Gastroesophageal sphincter (tissue), 3 donors: ENCODE data around the gene PSD4.

Experiments used
- CTCF ChIP-seq, 4 experiments: fragments of 200-600 bp in 2 of 4; fragments of 450-650 bp in 2 of 4; sonication (generic) in 1 of 4; IDR thresholded peaks; one replicate each; pipeline ENCODE4 v1.5.1; 2017 to 2019; ENCODE audit warnings: antibody characterized with exemption in 4 of 4, mild to moderate bottlenecking in 2 of 4, moderate library complexity in 2 of 4
- EP300 ChIP-seq: sonication (generic); formaldehyde crosslinking; IDR thresholded peaks from one replicate; pipeline ENCODE4 v1.6.1; 2017; ENCODE audit warnings: antibody characterized with exemption, mild to moderate bottlenecking
- POLR2A ChIP-seq, 2 donors: fragments of 450-650 bp; IDR thresholded peaks; one replicate each; pipeline ENCODE4 v1.6.1; 2017; ENCODE audit warnings: antibody characterized with exemption in 2 of 2, mild to moderate bottlenecking in 2 of 2, moderate library complexity in 1 of 2
- POLR2AphosphoS5 ChIP-seq: sonication (generic); formaldehyde crosslinking; IDR thresholded peaks from one replicate; pipeline ENCODE4 v1.6.1; 2017; ENCODE audit warnings: antibody characterized with exemption

GRCh38 chr2:113218283-113219091, 44.7 kb downstream of the PSD4 start:
- TF ChIP-seq CTCF (IDR thresholded peaks at IDR 0.05) (no peak), POLR2AphosphoS5 (no peak), POLR2A (IDR thresholded peaks at IDR 0.05) (no peak), EP300 (no peak)
